GM12801 (cell line): Measurements from ENCODE around the gene NSUN3.

ENCODE experiments used
- CTCF ChIP-seq: IDR thresholded peaks from one replicate; pipeline ENCODE4 v1.5.1; 2011; ENCODE audit warnings: control low read depth; ENCODE audit not compliant: insufficient read length; ENCODE audit errors: extremely low read depth

NSUN3 gene

GRCh38 chr3:94062513-94063404 is at the start of gene NSUN3, which contains the start of gene DHFR2:
Gene NSUN3 (plus strand): TSS chr3:94063061. CDS start chr3:94063127, 66 bp downstream.
Gene DHFR2 (minus strand): TSS chr3:94062916. CDS start chr3:94061511, 1,405 bp downstream.
- no peak for TF ChIP-seq CTCF

GRCh38 chr3:94015025-94015424 is 47.8 kb upstream of the NSUN3 start:
- no peak for TF ChIP-seq CTCF

- no peak for TF ChIP-seq CTCF
These were observed 43.2 kb upstream of the NSUN3 start for GRCh38 chr3:94019659-94020058.

GRCh38 chr3:94020293-94020692 is 42.6 kb upstream of the NSUN3 start:
- no peak for TF ChIP-seq CTCF

- no peak for TF ChIP-seq CTCF
These were observed 38.5 kb upstream of the NSUN3 start for GRCh38 chr3:94024385-94024784.

GRCh38 chr3:94026623-94027022 is 36.2 kb upstream of the NSUN3 start:
- no peak for TF ChIP-seq CTCF

- no peak for TF ChIP-seq CTCF
These were observed 34.6 kb upstream of the NSUN3 start, which contains the start of gene STX19 for GRCh38 chr3:94028093-94028837. Gene STX19 (minus strand): TSS chr3:94028597. CDS start chr3:94015269, 13,328 bp downstream.
